Astrocyte of the cerebellum (primary cell): ENCODE measurements around the gene IL2RA.

Experiments
- DNase-seq: peaks from one replicate; pipeline ENCODE4 v3.0.0-alpha.2; 2011; ENCODE audit warnings: low read depth
- H3K4me3 ChIP-seq: 2 replicates; pipeline ENCODE4 v1.5.1; 2011; ENCODE audit warnings: mild to moderate bottlenecking, low read depth, low read length, moderate library complexity
- in situ Hi-C: cut with HindIII; loops from 2 replicates; pipeline ENCODE4 v1.10.0; 2017; ENCODE audit warnings: low sequenced_read_pairs
- TF ChIP-seq, protein P1 (sequence below): IDR thresholded peaks from 2 replicates; pipeline ENCODE4 v1.5.1; 2012; ENCODE audit warnings: low read length, low read depth, moderate library complexity, mild to moderate bottlenecking; ENCODE audit errors: missing control alignments

Gene IL2RA

DNA sequence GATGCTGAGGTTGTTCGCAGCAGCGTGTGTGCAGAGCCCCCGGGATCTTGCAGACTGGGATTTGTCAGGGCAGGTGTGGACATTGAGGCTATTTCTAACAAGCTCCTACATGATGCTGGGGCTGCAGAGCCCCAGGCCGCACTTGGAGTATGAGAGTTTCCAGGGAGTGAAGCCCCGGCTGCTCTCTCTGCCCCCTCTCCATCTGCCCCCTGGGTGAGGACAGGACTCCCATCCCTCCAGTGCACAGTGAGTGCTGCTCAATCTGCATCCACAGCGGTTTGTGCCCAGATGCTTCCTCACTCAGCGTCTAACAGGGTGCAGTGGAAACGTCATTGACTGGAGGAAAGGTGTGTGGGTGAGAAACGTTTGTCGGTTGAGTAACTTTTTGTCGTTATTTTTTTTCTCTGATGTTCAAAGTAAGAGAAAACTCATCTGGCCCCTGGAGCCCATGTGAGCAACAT lies 25.3 kb downstream of the IL2RA start:
- DNase-seq: no peak
- no peak overlapping the region for H3K4me3 ChIP-seq
- in situ Hi-C loops: no loop called here
- TF ChIP-seq, protein P1, sequence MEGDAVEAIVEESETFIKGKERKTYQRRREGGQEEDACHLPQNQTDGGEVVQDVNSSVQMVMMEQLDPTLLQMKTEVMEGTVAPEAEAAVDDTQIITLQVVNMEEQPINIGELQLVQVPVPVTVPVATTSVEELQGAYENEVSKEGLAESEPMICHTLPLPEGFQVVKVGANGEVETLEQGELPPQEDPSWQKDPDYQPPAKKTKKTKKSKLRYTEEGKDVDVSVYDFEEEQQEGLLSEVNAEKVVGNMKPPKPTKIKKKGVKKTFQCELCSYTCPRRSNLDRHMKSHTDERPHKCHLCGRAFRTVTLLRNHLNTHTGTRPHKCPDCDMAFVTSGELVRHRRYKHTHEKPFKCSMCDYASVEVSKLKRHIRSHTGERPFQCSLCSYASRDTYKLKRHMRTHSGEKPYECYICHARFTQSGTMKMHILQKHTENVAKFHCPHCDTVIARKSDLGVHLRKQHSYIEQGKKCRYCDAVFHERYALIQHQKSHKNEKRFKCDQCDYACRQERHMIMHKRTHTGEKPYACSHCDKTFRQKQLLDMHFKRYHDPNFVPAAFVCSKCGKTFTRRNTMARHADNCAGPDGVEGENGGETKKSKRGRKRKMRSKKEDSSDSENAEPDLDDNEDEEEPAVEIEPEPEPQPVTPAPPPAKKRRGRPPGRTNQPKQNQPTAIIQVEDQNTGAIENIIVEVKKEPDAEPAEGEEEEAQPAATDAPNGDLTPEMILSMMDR: no peak

DNA sequence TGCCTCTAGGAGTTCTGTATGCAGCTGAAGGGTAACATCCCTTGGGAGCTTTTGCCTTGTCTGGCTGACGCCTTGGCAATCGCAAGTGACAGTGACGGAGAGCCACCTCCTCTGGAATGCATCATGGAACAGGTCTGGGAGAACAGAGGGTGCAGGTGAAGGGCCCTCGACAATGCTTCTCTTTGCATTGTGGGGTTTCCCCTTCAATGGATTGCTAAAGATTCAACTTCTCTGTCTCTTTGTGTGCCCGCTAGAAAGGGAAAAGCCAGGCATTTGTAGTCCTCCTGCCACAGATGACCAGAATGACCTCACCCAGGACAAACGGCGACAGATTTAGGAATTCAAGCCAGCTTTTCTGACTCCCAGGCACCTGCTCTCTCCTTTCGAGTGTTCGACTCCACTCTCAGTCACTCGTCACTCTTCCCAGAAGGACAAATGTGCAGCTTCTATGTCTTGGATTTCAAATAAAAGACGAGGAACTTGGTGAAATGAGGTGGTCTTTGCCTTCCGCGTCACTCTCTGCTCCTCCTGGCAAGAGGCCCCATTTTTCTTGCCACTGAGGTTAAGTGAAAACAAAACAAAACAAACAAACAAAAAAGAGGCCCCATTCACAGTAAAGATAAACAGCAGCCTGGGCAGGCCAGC lies 26.1 kb downstream of the IL2RA start:
- TF ChIP-seq, protein P1: no peak
- no peak for DNase-seq
- in situ Hi-C loops: no loop called here
- no peak overlapping the region for H3K4me3 ChIP-seq

DNA sequence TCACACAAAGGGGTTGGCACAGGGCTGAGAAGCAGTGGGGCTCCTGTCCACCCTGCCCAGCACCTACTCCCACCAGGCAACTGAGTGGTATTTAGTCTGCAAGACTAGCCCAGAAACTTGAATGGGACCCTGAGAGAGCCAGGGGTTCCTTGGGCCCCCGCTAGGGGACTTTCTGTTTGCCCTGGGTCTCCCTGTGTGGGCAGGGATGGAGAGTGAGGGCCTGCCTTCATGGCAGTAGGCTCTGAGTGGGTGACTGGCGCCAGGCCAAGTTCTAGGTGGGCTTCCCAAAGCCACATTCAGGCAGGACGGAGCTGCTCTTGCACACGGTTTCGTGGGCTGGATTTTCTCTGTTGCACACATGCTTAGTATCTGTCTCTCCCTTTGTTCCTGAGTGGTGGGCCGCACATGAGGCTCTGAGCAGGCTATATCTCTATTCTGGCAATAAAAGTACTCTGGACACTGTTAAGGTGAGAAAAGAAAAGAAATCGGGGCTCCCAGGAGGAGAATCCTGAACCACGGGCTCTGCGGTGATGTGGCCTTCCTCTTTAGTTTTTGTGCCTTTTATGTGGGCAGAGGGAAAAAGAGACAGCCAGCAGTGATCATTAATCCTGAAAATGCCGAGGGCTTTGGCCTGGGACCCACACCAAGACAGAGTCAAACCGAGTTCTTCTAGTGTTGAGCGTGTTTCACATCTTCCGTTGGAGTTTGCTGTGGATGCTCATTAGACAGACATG lies 26.9 kb downstream of the IL2RA start:
- in situ Hi-C loops: no loop called here
- no peak for DNase-seq
- TF ChIP-seq, protein P1: no peak
- no peak overlapping the region for H3K4me3 ChIP-seq

DNA sequence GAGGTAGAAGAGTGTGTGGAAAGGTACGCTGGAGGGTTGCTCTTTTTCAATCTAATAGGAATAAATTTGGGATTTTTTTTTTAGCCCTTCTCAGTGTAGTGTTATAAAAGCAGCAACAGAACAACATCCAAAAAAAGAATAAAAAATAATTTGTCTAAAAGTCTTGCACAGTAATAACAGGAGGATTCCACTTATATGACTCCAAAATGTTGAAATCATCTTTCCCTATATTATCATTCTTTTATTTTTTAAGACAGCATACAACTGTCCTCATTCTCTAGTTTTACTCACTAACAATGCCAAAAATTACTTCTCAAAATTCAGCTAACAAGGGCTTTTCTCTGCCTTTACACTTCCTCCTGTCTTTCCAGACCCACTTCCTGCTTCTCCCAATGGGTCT lies 27.8 kb downstream of the IL2RA start:
- H3K4me3 ChIP-seq: no peak overlapping the region
- in situ Hi-C loops: no loop called here
- DNase-seq: no peak
- TF ChIP-seq, protein P1: no peak

DNA sequence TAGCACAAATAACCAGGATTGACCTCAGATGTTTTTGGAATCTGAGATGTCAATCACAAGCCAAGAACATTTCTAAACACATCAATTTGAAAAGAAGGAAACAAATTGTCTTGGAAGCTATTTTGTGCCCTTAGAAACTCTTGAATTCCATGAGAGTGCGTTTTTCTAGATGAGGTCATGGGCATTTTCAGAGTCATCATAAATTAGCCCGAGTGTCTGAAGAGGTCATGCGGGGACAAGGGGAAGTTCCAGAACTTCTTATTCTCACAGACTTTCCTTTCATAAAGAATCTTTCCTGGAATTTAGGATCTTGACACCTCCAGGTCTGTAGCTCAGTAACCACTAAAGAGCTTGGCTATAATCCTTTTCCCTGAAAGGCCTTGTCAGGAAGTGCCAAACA lies 28.2 kb downstream of the IL2RA start:
- TF ChIP-seq, protein P1: no peak
- no peak for DNase-seq

DNA sequence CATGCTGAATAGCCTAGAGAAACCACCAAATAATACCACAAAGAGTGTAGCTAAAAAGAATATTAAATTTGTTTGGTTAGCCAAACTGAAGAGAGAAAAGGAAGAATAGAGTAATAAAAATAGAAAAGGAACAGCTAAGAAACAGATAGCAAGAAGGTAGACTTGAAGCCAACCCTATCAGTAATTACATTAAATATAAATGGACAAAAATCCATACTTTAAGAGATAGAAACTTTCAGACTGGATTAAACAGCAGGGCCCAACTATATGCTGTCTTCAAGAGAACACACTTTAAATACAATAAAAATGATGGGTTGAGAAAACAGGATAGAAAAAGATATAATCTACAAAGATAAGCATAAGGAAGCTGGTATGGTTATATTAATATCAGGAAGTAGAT lies 31.2 kb downstream of the IL2RA start:
- H3K4me3 ChIP-seq: no peak overlapping the region
- TF ChIP-seq, protein P1: no peak
- DNase-seq: no peak
- in situ Hi-C loops: no loop called here

More for the DNA sequence above, 28.2 kb downstream of the IL2RA start:
- in situ Hi-C loops: no loop called here
- H3K4me3 ChIP-seq: no peak overlapping the region
